ENCODE measurements around the gene LPIN3.

LPIN3 gene

GRCh38 chr20:41342474-41343464 is 2.1 kb downstream of the LPIN3 start:
- no peak for DNase-seq (ENCODE audit: low read depth, low spot score)
- Histone ChIP-seq H3K9ac (ENCODE audit: insufficient read length) (no peak overlapping the region), H3K27ac (no peak overlapping the region), H3K9me3 (ENCODE audit: low read depth, low read length) (no peaks in the 10 kb centered on the region), H3K36me3 (ENCODE audit: insufficient read depth, low read length) (no peaks in the 10 kb centered on the region), H3K4me3 (no peak overlapping the region)
- TF ChIP-seq EZH2 (IDR thresholded peaks at IDR 0.05) (no peak), FOXP2 (optimal IDR thresholded peaks at IDR 0.05; ENCODE audit: control extremely low read depth, extremely low read length, insufficient read depth) (no peak), POLR2AphosphoS5 (IDR thresholded peaks at IDR 0.05; ENCODE audit: borderline replicate concordance, low read depth, low read length) (no peak)

DNA sequence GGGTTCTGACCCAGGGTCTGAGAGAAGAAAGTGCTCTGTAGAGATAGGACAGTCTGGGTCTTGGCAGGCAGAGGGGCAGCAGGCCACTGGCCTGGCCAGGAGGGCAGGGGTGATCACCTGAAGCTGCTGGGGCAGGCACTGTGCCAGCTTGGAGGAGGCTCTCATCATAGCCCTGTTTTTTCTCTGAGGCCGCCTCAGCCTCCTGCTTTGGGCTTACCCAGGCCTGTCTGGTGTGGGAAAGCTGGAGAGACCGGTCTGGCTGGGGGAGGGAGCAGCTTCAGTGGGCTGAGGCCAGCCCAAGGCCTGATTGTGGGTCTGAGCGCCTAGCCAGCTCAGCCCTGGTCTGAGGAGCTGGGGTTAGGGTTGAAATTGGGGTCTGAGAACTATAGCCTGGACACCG is 3.9 kb downstream of the LPIN3 start:
- H3K27ac ChIP-seq, result no peak overlapping the region
- no peak for DNase-seq (ENCODE audit: low read depth, low spot score)
- H3K9ac ChIP-seq (ENCODE audit: insufficient read length), result no peak overlapping the region
- no peaks in the 10 kb centered on the region for H3K36me3 ChIP-seq (ENCODE audit: insufficient read depth, low read length)
- H3K9me3 ChIP-seq (ENCODE audit: low read depth, low read length), result no peaks in the 10 kb centered on the region
- no peak overlapping the region for H3K4me3 ChIP-seq
- no peak for TF ChIP-seq POLR2AphosphoS5 (IDR thresholded peaks at IDR 0.05; ENCODE audit: borderline replicate concordance, low read depth, low read length)
- no peak for TF ChIP-seq FOXP2 (optimal IDR thresholded peaks at IDR 0.05; ENCODE audit: control extremely low read depth, extremely low read length, insufficient read depth)
- TF ChIP-seq EZH2 (IDR thresholded peaks at IDR 0.05), result no peak

DNA sequence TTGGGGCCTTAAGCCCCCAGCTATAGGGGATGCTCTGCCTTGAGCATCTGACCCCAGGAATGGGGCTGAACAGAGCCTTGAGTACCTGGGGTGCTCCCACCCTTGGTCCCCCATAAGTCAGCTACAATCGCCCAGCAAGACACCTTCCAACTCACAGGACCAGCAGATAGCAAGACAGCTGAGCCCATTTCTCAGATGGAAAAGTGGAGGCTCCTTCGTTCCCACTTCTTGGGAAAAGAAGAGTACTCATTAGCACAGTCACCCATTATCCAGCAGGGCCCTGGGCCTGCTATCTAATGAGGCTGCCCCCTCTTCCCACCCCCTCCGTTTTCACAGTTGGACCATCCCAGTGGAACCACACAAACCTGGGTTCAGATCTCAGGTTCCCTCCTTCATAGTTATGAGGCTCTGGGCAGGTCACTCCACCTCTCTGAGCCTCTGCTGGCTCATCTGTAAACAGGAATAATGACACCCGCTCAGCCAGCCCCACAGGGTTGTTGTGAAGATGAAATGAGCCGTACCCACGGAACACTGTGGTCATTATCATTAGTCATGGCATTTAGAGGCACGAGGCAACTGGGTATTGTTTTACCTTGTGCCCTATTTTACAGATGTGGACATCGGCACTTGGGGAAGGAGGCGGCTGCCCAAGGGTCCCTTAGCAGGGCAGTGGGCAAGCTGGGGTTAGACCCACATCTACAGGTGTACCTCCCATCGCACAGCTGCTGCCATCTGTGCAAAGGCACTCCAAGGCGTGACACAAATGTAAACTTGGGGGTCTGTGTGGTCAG is 4.5 kb downstream of the LPIN3 start:
- Histone ChIP-seq H3K4me3 (no peak overlapping the region), H3K27ac (no peak overlapping the region), H3K9ac (ENCODE audit: insufficient read length) (no peak overlapping the region), H3K9me3 (ENCODE audit: low read depth, low read length) (no peaks in the 10 kb centered on the region), H3K36me3 (ENCODE audit: insufficient read depth, low read length) (no peaks in the 10 kb centered on the region)
- no peak for TF ChIP-seq EZH2 (IDR thresholded peaks at IDR 0.05)
- no peak for TF ChIP-seq FOXP2 (optimal IDR thresholded peaks at IDR 0.05; ENCODE audit: control extremely low read depth, extremely low read length, insufficient read depth)
- TF ChIP-seq POLR2AphosphoS5 (IDR thresholded peaks at IDR 0.05; ENCODE audit: borderline replicate concordance, low read depth, low read length), result no peak
- no peak for DNase-seq (ENCODE audit: low read depth, low spot score)

DNA sequence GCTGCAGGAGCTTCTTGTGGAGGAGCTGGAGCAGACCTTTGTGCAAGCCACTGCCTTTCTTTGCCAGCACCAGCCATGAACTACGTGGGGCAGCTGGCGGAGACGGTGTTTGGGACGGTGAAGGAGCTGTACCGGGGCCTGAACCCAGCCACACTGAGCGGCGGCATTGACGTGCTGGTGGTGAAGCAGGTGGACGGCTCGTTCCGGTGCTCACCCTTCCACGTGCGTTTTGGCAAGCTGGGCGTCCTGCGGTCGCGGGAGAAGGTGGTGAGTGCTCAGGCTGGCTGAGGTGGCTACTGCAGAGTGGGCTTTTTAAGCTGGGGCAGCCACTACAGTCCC is 5.1 kb downstream of the LPIN3 start:
- TF ChIP-seq EZH2 (IDR thresholded peaks at IDR 0.05) (no peak), FOXP2 (optimal IDR thresholded peaks at IDR 0.05; ENCODE audit: control extremely low read depth, extremely low read length, insufficient read depth) (no peak), POLR2AphosphoS5 (IDR thresholded peaks at IDR 0.05; ENCODE audit: borderline replicate concordance, low read depth, low read length) (no peak)
- Histone ChIP-seq H3K9ac (ENCODE audit: insufficient read length) (no peak overlapping the region), H3K9me3 (ENCODE audit: low read depth, low read length) (no peaks in the 10 kb centered on the region), H3K4me3 (no peak overlapping the region), H3K27ac (no peak overlapping the region), H3K36me3 (ENCODE audit: insufficient read depth, low read length) (no peaks in the 10 kb centered on the region)
- no peak for DNase-seq (ENCODE audit: low read depth, low spot score)

DNA sequence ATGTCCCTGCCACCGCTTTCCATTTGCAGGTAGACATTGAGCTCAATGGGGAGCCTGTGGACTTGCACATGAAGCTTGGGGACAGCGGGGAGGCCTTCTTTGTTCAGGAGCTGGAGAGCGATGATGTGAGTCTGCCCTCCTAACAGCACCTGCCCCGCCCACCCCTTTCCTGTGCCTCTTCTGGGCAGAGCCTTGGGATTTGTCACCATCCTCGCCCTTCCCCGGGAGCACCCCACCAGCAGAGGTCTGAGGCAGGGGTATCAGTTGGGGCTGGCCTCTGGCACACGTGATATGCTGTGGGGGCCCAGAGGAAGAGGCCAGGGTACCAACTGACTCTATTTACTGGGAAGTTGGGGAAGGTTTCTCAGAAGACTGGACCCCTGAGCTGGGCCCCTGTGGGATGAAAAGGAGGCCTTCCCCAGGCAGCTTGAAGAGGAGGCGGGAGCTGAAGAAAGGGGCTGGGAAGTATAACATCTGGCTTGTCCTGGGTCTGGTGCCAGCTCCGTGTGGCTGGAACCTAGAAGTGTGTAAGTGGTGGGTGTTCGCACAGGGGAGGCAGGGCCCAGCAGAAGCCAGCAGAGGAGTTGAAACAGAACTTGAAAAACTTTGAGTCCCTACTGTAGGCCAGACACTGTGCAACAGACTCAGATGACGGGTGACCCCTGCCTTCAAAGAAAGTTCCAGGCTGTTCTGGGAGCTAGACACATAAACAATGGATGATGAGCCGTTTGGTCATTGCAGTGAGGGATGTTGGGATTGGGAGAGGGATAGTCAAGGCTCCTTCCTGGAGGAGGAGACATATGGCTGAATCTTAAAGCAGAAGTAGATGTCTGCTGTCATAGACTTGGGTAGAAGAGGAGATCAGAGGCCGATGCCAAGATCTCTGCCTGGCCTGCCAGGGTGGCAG is 7.2 kb downstream of the LPIN3 start:
- no peak for TF ChIP-seq EZH2 (IDR thresholded peaks at IDR 0.05)
- no peak for TF ChIP-seq FOXP2 (optimal IDR thresholded peaks at IDR 0.05; ENCODE audit: control extremely low read depth, extremely low read length, insufficient read depth)
- Histone ChIP-seq H3K9me3 (ENCODE audit: low read depth, low read length) (no peaks in the 10 kb centered on the region), H3K9ac (ENCODE audit: insufficient read length) (no peak overlapping the region), H3K4me3 (no peak overlapping the region), H3K36me3 (ENCODE audit: insufficient read depth, low read length) (no peaks in the 10 kb centered on the region), H3K27ac (no peak overlapping the region)
- no peak for DNase-seq (ENCODE audit: low read depth, low spot score)

- H3K9ac ChIP-seq (ENCODE audit: insufficient read length), result no peak overlapping the region
- no peak overlapping the region for H3K4me3 ChIP-seq
- no peak for TF ChIP-seq FOXP2 (optimal IDR thresholded peaks at IDR 0.05; ENCODE audit: control extremely low read depth, extremely low read length, insufficient read depth)
- no peak for TF ChIP-seq POLR2AphosphoS5 (IDR thresholded peaks at IDR 0.05; ENCODE audit: borderline replicate concordance, low read depth, low read length)
- no peak for TF ChIP-seq EZH2 (IDR thresholded peaks at IDR 0.05)
- DNase-seq (ENCODE audit: low read depth, low spot score), result no peak
- no peaks in the 10 kb centered on the region for H3K9me3 ChIP-seq (ENCODE audit: low read depth, low read length)
- H3K36me3 ChIP-seq (ENCODE audit: insufficient read depth, low read length), result no peaks in the 10 kb centered on the region
- no peak overlapping the region for H3K27ac ChIP-seq
Measured at GRCh38 chr20:41348430-41349172, 8.0 kb downstream of the LPIN3 start.

- Histone ChIP-seq H3K27ac (no peak overlapping the region), H3K9ac (ENCODE audit: insufficient read length) (no peak overlapping the region), H3K4me3 (no peak overlapping the region), H3K36me3 (ENCODE audit: insufficient read depth, low read length) (no peaks in the 10 kb centered on the region), H3K9me3 (ENCODE audit: low read depth, low read length) (no peaks in the 10 kb centered on the region)
- no peak for TF ChIP-seq FOXP2 (optimal IDR thresholded peaks at IDR 0.05; ENCODE audit: control extremely low read depth, extremely low read length, insufficient read depth)
- no peak for TF ChIP-seq POLR2AphosphoS5 (IDR thresholded peaks at IDR 0.05; ENCODE audit: borderline replicate concordance, low read depth, low read length)
- TF ChIP-seq EZH2 (IDR thresholded peaks at IDR 0.05), result no peak
- DNase-seq (ENCODE audit: low read depth, low spot score), result no peak
Measured at GRCh38 chr20:41349266-41349665, 8.6 kb downstream of the LPIN3 start.

Measured in SK-N-MC (cell line).